Neural cell (in vitro differentiated cells): ENCODE data around the gene BCAR3.

Experiments used
- EP300 ChIP-seq: fragments of 450-650 bp; conservative IDR thresholded peaks from 2 replicates; pipeline ENCODE4 v1.6.1; 2014; ENCODE audit warnings: antibody characterized with exemption, mild to moderate bottlenecking, moderate library complexity; ENCODE audit not compliant: poor library complexity, severe bottlenecking
- EZH2 ChIP-seq: fragments of 200-600, 300-800 bp; shearing (Covaris generic), sonication (generic); IDR thresholded peaks from 2 replicates; pipeline ENCODE4 v1.6.1; 2014; ENCODE audit warnings: antibody characterized with exemption, low read length, borderline replicate concordance, mild to moderate bottlenecking; ENCODE audit not compliant: insufficient read depth, poor library complexity, severe bottlenecking
- MXI1 ChIP-seq: fragments of 450-650 bp; conservative IDR thresholded peaks from 2 replicates; pipeline ENCODE4 v1.6.1; 2014; ENCODE audit warnings: antibody characterized with exemption, mild to moderate bottlenecking; ENCODE audit not compliant: poor library complexity, severe bottlenecking
- POLR2AphosphoS5 ChIP-seq: IDR thresholded peaks from 2 replicates; pipeline ENCODE4 v1.6.1; 2012
- SMC3 ChIP-seq: fragments of 450-650 bp; conservative IDR thresholded peaks from 2 replicates; pipeline ENCODE4 v1.6.1; 2014; ENCODE audit warnings: antibody characterized with exemption, mild to moderate bottlenecking, moderate library complexity; ENCODE audit not compliant: poor library complexity
- TF ChIP-seq, protein P1 (sequence below): fragments of 450-650 bp; IDR thresholded peaks from 2 replicates; pipeline ENCODE4 v1.5.1; 2014; ENCODE audit warnings: antibody characterized with exemption, mild to moderate bottlenecking, moderate library complexity; ENCODE audit not compliant: poor library complexity, severe bottlenecking

DNA sequence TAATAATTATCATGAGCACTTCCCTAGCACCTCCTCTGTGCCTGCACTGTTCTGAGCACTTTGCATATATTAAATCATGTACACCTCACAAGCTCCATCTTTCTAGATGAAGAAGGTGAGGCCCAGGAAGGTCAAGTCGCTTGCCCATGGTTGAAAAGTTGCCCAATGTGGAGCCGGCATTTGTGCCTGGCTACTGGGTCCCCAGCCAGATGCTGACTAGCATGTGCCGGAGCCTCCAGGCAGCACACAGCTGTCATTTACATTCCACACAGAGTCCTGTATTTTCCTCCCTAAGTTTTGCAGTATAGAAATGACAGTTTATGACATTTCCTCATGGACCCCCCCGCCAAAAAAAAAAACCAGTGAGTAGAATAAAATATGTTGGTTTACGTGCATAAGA, 94.3 kb downstream of the BCAR3 start:
- TF ChIP-seq, protein P1, sequence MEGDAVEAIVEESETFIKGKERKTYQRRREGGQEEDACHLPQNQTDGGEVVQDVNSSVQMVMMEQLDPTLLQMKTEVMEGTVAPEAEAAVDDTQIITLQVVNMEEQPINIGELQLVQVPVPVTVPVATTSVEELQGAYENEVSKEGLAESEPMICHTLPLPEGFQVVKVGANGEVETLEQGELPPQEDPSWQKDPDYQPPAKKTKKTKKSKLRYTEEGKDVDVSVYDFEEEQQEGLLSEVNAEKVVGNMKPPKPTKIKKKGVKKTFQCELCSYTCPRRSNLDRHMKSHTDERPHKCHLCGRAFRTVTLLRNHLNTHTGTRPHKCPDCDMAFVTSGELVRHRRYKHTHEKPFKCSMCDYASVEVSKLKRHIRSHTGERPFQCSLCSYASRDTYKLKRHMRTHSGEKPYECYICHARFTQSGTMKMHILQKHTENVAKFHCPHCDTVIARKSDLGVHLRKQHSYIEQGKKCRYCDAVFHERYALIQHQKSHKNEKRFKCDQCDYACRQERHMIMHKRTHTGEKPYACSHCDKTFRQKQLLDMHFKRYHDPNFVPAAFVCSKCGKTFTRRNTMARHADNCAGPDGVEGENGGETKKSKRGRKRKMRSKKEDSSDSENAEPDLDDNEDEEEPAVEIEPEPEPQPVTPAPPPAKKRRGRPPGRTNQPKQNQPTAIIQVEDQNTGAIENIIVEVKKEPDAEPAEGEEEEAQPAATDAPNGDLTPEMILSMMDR, result no peak
- TF ChIP-seq EP300 (no peak), SMC3 (no peak), POLR2AphosphoS5 (no peak), EZH2 (no peak), MXI1 (no peak)
